ENCODE data around the gene FAM89B.
A peak's percentile ranks its signal among the peaks of the same experiment; 100 is the strongest.

The FAM89B gene

GRCh38 chr11:65613091-65613928 is 41.0 kb downstream of the FAM89B start:
- peak in 1 of 2 donors; percentile 25 for DNase-seq

GRCh38 chr11:65615229-65615949 is 43.1 kb downstream of the FAM89B start, which contains the start of gene PCNX3:
Gene PCNX3, plus strand, starts transcription at chr11:65615776. Its CDS starts 536 bp downstream, at chr11:65616312.
- DNase-seq = peak; percentile 100

GRCh38 chr11:65615950-65616574 is 43.7 kb downstream of the FAM89B start:
- no peak for DNase-seq

GRCh38 chr11:65616575-65617001 is 44.2 kb downstream of the FAM89B start:
- no peak for DNase-seq

DNA sequence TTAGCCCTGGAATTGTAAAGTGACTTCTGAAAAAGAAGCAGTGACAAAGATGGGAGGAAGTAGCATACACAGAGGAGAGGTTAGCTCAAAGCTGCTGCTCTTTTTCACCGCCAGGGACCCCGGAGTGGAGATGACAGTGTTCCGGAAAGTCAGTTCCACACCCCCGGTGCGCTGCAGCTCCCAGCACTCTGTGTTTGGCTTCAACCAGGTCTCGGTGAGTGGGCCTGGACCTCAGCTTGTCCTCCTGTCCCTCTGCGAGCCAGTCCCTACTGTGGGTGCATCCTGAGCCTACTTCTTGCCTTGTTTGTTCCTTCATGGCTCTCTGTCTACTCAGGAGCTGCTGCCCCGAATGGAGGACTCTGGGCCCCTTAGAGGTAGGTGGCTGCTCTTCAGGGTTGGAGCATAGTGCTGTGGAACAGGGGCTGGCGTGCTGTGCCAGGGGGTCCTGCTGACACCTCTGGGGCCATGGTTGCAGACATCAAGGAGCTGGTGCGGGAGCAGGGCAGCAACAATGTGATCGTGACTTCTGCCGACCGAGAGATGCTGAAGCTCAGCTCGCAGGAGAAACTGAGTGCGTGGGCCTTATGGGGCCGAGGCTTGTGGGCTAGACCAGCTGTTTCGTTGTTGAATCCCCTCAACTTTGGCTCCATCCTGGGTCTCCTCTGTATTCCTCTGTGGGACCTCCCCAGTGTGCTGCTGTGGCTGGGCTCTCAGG is 45.0 kb downstream of the FAM89B start:
- no peak for DNase-seq

GRCh38 chr11:65617990-65618751 is 45.8 kb downstream of the FAM89B start:
- DNase-seq = no peak

DNA sequence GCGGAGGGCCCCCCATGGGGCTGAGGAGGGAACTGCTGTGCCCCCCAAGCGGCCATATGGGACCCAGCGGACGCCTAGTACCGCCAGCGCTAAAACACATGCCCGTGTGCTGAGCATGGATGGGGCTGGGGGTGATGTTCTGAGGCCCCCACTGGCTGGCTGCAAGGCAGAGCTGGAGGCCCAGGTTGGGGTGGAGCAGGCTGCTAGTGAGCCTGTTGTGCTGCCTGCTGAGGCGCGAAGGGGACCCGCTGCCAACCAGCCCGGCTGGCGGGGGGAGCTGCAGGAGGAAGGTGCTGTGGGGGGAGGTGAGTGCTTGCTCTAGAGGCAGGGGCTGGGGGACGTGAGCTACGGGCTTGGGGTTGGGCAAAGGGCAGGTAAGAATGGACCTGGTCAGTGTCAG is 46.4 kb downstream of the FAM89B start:
- DNase-seq = no peak

DNA sequence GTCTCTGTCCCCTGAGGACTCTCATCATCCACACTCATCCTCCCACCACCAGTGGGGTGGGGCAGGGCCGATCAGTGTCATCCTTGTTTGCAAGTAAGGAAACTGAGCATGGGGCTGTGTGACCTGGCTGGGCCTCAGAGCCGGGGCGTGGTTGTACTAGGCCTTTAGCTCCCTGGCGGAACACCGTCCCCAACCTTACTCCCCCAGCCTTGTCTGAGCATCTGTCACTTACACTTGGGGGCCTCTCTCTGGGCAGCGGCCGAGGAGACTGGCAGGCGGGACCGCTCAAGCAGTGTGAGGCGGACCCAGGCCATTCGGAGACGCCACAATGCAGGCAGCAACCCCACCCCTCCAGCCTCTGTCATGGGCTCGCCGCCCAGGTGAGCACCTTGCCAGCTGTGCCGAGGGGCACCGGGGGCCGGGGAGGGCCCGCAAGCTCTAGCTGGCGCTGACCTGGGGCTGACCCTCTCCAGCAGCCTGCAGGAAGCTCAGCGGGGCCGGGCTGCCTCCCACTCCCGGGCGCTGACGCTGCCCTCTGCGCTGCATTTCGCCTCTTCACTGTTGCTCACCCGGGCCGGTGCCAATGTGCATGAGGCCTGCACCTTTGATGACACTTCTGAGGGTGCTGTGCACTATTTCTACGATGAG is 47.1 kb downstream of the FAM89B start:
- DNase-seq = no peak

DNA sequence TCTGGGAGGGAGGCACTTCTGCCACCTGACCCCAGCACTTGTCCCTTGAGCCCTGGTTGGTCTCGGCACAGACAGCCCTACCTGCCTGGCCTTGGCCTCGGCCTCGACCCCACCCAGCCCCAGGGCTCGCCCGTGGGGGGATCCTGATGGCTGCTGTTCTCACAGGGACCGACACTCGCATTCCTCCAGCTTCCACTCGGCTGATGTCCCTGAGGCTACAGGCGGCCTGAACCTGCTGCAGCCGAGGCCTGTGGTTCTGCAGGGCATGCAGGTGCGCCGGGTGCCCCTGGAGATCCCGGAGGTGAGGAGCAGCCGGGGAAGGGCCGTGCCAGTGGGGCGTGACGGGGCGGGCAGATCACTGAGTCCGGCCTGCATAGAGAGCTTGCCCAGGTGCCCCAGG is 48.3 kb downstream of the FAM89B start:
- DNase-seq = no peak

GRCh38 chr11:65621460-65621859 is 49.1 kb downstream of the FAM89B start:
- no peak for DNase-seq

- no peak for DNase-seq
These were observed 49.7 kb downstream of the FAM89B start for GRCh38 chr11:65622011-65622410.

- no peak for DNase-seq
These were observed 50.8 kb downstream of the FAM89B start for GRCh38 chr11:65623177-65623576.

Data from activated CD4-positive, alpha-beta T cell treated with anti-CD3 and anti-CD28 coated beads for 4 hours (primary cell).